ENCODE results near the gene SNX30. TPM values are rescaled to one million over a fixed set of nuclear protein-coding genes. Genes with fewer than 3 reads are reported as not detected.

The SNX30 gene
- total and polyA plus RNA-seq, 2 donors (not counting 1 experiment from before 2014, with no cell fraction given): 3.8 to 20.6 TPM

DNA sequence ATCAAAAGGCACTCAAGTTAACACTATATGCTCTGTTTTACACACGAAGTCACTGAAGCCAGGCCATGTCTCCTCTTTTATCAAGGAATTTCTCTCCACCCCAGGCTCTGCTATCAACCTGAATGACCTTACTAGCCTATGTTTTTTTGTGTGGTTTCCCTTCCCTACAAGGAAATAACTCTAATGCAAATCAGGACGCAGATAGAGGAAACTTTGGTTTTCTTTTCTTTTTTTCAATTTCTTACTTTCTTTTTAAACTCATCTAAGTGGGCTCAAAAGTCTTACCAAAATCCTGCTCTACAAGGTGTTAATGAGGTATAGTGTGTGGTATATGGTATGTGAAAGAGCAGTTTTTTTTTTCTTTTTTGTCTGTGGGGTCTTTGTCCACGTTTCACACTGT lies 145.6 kb downstream of the SNX30 start:
- ChIA-PET CTCF (no interaction called here), POLR2A (no interaction called here)
- Mint-ChIP-seq H3K27ac (no peak overlapping the region), H3K4me3 (peak overlapping the region; percentile 37), H3K9me3 (ENCODE audit: insufficient read depth) (no peaks in the 10 kb centered on the region), H3K27me3 (peaks cover 25% of the 10 kb centered on the region), H3K4me1 (peaks cover 25% of the 10 kb centered on the region)
- no peak for ATAC-seq (ENCODE audit: low read depth)
- WGBS (ENCODE audit: insufficient coverage): 40% methylated on average over 1 of the region's 3 CpGs
- Histone ChIP-seq H3K27ac (ENCODE audit: low read length in 2 of 2) (no peak overlapping the region), H3K4me1 (ENCODE audit: control insufficient read depth in 2 of 2, insufficient read depth in 2 of 2, low read length in 2 of 2) (peaks cover 13 to 20% of the 10 kb centered on the region in 2 donors), H3K9me3 (ENCODE audit: control extremely low read depth in 1 of 3, control insufficient read depth in 2 of 3, insufficient read depth in 1 of 3, low read length in 2 of 3) (no peaks in the 10 kb centered on the region), H3K4me2 (replicated peaks; ENCODE audit: low read depth, low read length, poor library complexity, severe bottlenecking) (peak overlapping the region; percentile 61), H3K27me3 (replicated peaks in 1 of 4; ENCODE audit: control extremely low read depth in 1 of 4, control insufficient read depth in 3 of 4, insufficient read depth in 4 of 4, low read length in 3 of 4) (peaks cover 0 to 23% (median 15%) of the 10 kb centered on the region in 4 experiments), H2AFZ (ENCODE audit: insufficient read depth, low read depth, low read length, poor library complexity, severe bottlenecking) (no peak overlapping the region), H3K9ac (ENCODE audit: low read length) (peak overlapping the region; percentile 2), H4K20me1 (ENCODE audit: control insufficient read depth, insufficient read depth, low read length, poor library complexity, severe bottlenecking) (no peaks in the 10 kb centered on the region), H3K4me3 (ENCODE audit: control extremely low read depth in 1 of 5, extremely low read depth in 1 of 5, insufficient read depth in 1 of 5, low read depth in 2 of 5, low read length in 4 of 5) (peak overlapping the region in 1 of 5 experiments; percentile 44), H3K79me2 (ENCODE audit: control insufficient read depth, insufficient read depth, low read length) (no peaks in the 10 kb centered on the region), H3K36me3 (replicated peaks in 1 of 2; ENCODE audit: control extremely low read depth in 1 of 2, control insufficient read depth in 1 of 2, extremely low read depth in 1 of 2, insufficient read depth in 2 of 2, low read length in 1 of 2) (no peaks in the 10 kb centered on the region)
- DNase-seq: peak; percentile 14
- TF ChIP-seq, protein P1, sequence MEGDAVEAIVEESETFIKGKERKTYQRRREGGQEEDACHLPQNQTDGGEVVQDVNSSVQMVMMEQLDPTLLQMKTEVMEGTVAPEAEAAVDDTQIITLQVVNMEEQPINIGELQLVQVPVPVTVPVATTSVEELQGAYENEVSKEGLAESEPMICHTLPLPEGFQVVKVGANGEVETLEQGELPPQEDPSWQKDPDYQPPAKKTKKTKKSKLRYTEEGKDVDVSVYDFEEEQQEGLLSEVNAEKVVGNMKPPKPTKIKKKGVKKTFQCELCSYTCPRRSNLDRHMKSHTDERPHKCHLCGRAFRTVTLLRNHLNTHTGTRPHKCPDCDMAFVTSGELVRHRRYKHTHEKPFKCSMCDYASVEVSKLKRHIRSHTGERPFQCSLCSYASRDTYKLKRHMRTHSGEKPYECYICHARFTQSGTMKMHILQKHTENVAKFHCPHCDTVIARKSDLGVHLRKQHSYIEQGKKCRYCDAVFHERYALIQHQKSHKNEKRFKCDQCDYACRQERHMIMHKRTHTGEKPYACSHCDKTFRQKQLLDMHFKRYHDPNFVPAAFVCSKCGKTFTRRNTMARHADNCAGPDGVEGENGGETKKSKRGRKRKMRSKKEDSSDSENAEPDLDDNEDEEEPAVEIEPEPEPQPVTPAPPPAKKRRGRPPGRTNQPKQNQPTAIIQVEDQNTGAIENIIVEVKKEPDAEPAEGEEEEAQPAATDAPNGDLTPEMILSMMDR (IDR thresholded peaks at IDR 0.05): no peak
- no peak for TF ChIP-seq EZH2 (IDR thresholded peaks at IDR 0.05; ENCODE audit: borderline replicate concordance, insufficient read depth, low read depth, low read length, poor library complexity, severe bottlenecking)
- intact Hi-C loops (cut with micrococcal nuclease): no loop called here

DNA sequence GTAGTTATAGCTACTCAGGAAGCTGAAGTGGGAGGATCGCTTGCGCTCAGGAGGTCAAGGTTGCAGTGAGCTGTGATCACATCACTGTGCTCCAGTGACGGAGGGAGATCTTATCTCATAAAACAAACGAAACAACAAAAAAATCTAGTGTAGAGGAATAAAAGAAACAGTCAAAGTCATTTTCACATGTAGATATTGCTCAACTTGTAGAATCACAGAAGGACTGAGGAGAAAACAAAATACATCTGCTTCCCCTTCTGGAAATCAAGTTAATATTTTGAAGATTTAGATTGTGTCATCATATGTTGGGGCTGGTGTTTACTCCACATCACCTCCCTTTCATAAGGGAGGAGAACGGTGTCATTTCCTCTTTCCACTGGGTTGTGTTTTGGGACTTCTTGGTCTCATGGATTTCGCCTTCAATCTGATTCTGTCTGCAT lies 148.3 kb downstream of the SNX30 start:
- CTCF ChIA-PET: interaction anchor here (1.2 to 2.2 kb wide), 2 partner anchors 53 to 56 kb away, joined by 3 to 6 read pairs; no protein-coding TSS in a partner anchor
- Histone ChIP-seq H4K20me1 (ENCODE audit: control insufficient read depth, insufficient read depth, low read length, poor library complexity, severe bottlenecking) (no peaks in the 10 kb centered on the region), H3K9me3 (ENCODE audit: control extremely low read depth in 1 of 3, control insufficient read depth in 2 of 3, insufficient read depth in 1 of 3, low read length in 2 of 3) (no peaks in the 10 kb centered on the region), H2AFZ (ENCODE audit: insufficient read depth, low read depth, low read length, poor library complexity, severe bottlenecking) (no peak overlapping the region), H3K27ac (ENCODE audit: low read length in 2 of 2) (no peak overlapping the region), H3K79me2 (ENCODE audit: control insufficient read depth, insufficient read depth, low read length) (no peaks in the 10 kb centered on the region), H3K36me3 (replicated peaks in 1 of 2; ENCODE audit: control extremely low read depth in 1 of 2, control insufficient read depth in 1 of 2, extremely low read depth in 1 of 2, insufficient read depth in 2 of 2, low read length in 1 of 2) (no peaks in the 10 kb centered on the region), H3K4me2 (replicated peaks; ENCODE audit: low read depth, low read length, poor library complexity, severe bottlenecking) (no peak overlapping the region), H3K4me3 (ENCODE audit: control extremely low read depth in 1 of 5, extremely low read depth in 1 of 5, insufficient read depth in 1 of 5, low read depth in 2 of 5, low read length in 4 of 5) (no peak overlapping the region), H3K4me1 (ENCODE audit: control insufficient read depth in 2 of 2, insufficient read depth in 2 of 2, low read length in 2 of 2) (peaks cover 13 to 25% of the 10 kb centered on the region in 2 donors), H3K27me3 (replicated peaks in 1 of 4; ENCODE audit: control extremely low read depth in 1 of 4, control insufficient read depth in 3 of 4, insufficient read depth in 4 of 4, low read length in 3 of 4) (peaks cover 0 to 16% (median 8%) of the 10 kb centered on the region in 4 experiments), H3K9ac (ENCODE audit: low read length) (no peak overlapping the region)
- intact Hi-C loops (cut with micrococcal nuclease): no loop called here
- ATAC-seq (ENCODE audit: low read depth): no peak
- Mint-ChIP-seq H3K4me3 (no peak overlapping the region), H3K9me3 (ENCODE audit: insufficient read depth) (no peaks in the 10 kb centered on the region), H3K27me3 (peaks cover 12% of the 10 kb centered on the region), H3K4me1 (peaks cover 28% of the 10 kb centered on the region), H3K27ac (no peak overlapping the region)
- DNase-seq: no peak
- WGBS (ENCODE audit: insufficient coverage): no CpG with 5 or more reads among the region's 6 CpGs
- TF ChIP-seq, protein P1 (IDR thresholded peaks at IDR 0.05): no peak
- TF ChIP-seq EZH2 (IDR thresholded peaks at IDR 0.05; ENCODE audit: borderline replicate concordance, insufficient read depth, low read depth, low read length, poor library complexity, severe bottlenecking): no peak
- POLR2A ChIA-PET: no interaction called here

All from B cell (primary cell).